GM21381 (cell line): ENCODE results near the gene CNPPD1.
"Not testable (repeated sequence)": the region's sequence is repeated elsewhere in the genome, so short reads cannot be mapped to it uniquely, and the experiment has no call there.

Source experiments
- ATAC-seq: cut with Tn5 transposase; IDR thresholded peaks from one replicate; pipeline ENCODE4 v1.9.1; 2021; ENCODE audit warnings: mild to moderate bottlenecking, moderate library complexity; ENCODE audit not compliant: unreplicated experiment

The CNPPD1 gene

GRCh38 chr2:219209236-219210195 lies 32.8 kb upstream of the CNPPD1 start:
- no peak for ATAC-seq

- no peak for ATAC-seq
These were observed 31.4 kb upstream of the CNPPD1 start for GRCh38 chr2:219207884-219208740.

GRCh38 chr2:219207134-219207883 lies 30.6 kb upstream of the CNPPD1 start:
- no peak for ATAC-seq

GRCh38 chr2:219206328-219207133 lies 29.8 kb upstream of the CNPPD1 start, which contains the start of gene ZFAND2B:
Gene ZFAND2B (plus strand): TSS chr2:219206782. CDS start chr2:219206988, 206 bp downstream.
- ATAC-seq, result peak; percentile 97

- ATAC-seq, result no peak
These were observed 29.2 kb upstream of the CNPPD1 start for GRCh38 chr2:219205981-219206327.

- no peak for ATAC-seq
These were observed 28.4 kb upstream of the CNPPD1 start for GRCh38 chr2:219205165-219205538.

GRCh38 chr2:219204425-219205164 lies 27.9 kb upstream of the CNPPD1 start:
- ATAC-seq, result no peak

- not testable (repeated sequence) for ATAC-seq
These were observed 24.6 kb upstream of the CNPPD1 start for GRCh38 chr2:219201331-219201730.

GRCh38 chr2:219200502-219201326 lies 24.0 kb upstream of the CNPPD1 start:
- ATAC-seq, result not testable (repeated sequence)

- no peak for ATAC-seq
These were observed 22.9 kb upstream of the CNPPD1 start for GRCh38 chr2:219199470-219200211.

- no peak for ATAC-seq
These were observed 22.2 kb upstream of the CNPPD1 start for GRCh38 chr2:219198974-219199373.

- ATAC-seq, result no peak
These were observed 20.7 kb upstream of the CNPPD1 start for GRCh38 chr2:219197388-219197787.

GRCh38 chr2:219186754-219187456 lies 10.2 kb upstream of the CNPPD1 start:
- no peak for ATAC-seq

GRCh38 chr2:219184121-219184520 lies 7.4 kb upstream of the CNPPD1 start:
- no peak for ATAC-seq

- no peak for ATAC-seq
These were observed 6.5 kb upstream of the CNPPD1 start for GRCh38 chr2:219183151-219183772.

GRCh38 chr2:219182331-219183150 lies 5.8 kb upstream of the CNPPD1 start:
- no peak for ATAC-seq
